HUES48 (cell line): Measurements from ENCODE around the gene PPP1R16B.
A peak's percentile ranks its signal among the peaks of the same experiment; 100 is the strongest.

Experiments
- H3K27ac ChIP-seq: one replicate; pipeline ENCODE4 v1.7.0; 2013; ENCODE audit warnings: low read depth, low read length, inconsistent platforms
- H3K27me3 ChIP-seq: 2 replicates; pipeline ENCODE4 v1.6.1; 2013; ENCODE audit warnings: mild to moderate bottlenecking, low read length; ENCODE audit not compliant: control insufficient read depth, insufficient read depth
- H3K36me3 ChIP-seq: 2 replicates; pipeline ENCODE4 v1.6.1; 2013; ENCODE audit warnings: low read length; ENCODE audit not compliant: control insufficient read depth, insufficient read depth
- H3K4me1 ChIP-seq: 2 replicates; pipeline ENCODE4 v1.6.1; 2013; ENCODE audit warnings: mild to moderate bottlenecking, low read length; ENCODE audit not compliant: control insufficient read depth, insufficient read depth
- H3K4me3 ChIP-seq: 2 replicates; pipeline ENCODE4 v1.5.1; 2013; ENCODE audit warnings: mild to moderate bottlenecking, low read depth, low read length
- H3K9ac ChIP-seq: 2 replicates; pipeline ENCODE4 v1.6.1; 2013; ENCODE audit warnings: mild to moderate bottlenecking, low read depth, low read length, moderate library complexity
- H3K9me3 ChIP-seq: 2 replicates; pipeline ENCODE4 v1.6.1; 2013; ENCODE audit warnings: low read length; ENCODE audit not compliant: control insufficient read depth, insufficient read depth

Gene PPP1R16B

GRCh38 chr20:38770970-38771369 is 34.5 kb upstream of the PPP1R16B start:
- Histone ChIP-seq H3K36me3 (peaks cover 76% of the 10 kb centered on the region), H3K9ac (no peak overlapping the region), H3K27ac (no peak overlapping the region), H3K4me3 (no peak overlapping the region), H3K27me3 (no peaks in the 10 kb centered on the region), H3K9me3 (0 out of 2 replicates have a peak, but pooled peaks cover 5% of the 10 kb centered on the region), H3K4me1 (no peaks in the 10 kb centered on the region; the same call in 1 of the 2 replicates)

- Histone ChIP-seq H3K4me3 (no peak overlapping the region), H3K4me1 (no peaks in the 10 kb centered on the region; the same call in 1 of the 2 replicates), H3K27ac (no peak overlapping the region), H3K9ac (no peak overlapping the region), H3K36me3 (peaks cover 70% of the 10 kb centered on the region), H3K9me3 (0 out of 2 replicates have a peak, but pooled peaks cover 5% of the 10 kb centered on the region), H3K27me3 (no peaks in the 10 kb centered on the region)
These were observed 33.9 kb upstream of the PPP1R16B start for GRCh38 chr20:38771621-38772020.

- no peak overlapping the region for H3K9ac ChIP-seq
- peaks cover 48% of the 10 kb centered on the region for H3K36me3 ChIP-seq
- no peaks in the 10 kb centered on the region for H3K27me3 ChIP-seq
- 0 out of 2 replicates have a peak, but pooled peaks cover 5% of the 10 kb centered on the region for H3K9me3 ChIP-seq
- no peak overlapping the region for H3K27ac ChIP-seq
- H3K4me1 ChIP-seq: peaks cover 8% of the 10 kb centered on the region
- no peak overlapping the region for H3K4me3 ChIP-seq
These were observed 31.3 kb upstream of the PPP1R16B start for GRCh38 chr20:38774167-38774566.

DNA sequence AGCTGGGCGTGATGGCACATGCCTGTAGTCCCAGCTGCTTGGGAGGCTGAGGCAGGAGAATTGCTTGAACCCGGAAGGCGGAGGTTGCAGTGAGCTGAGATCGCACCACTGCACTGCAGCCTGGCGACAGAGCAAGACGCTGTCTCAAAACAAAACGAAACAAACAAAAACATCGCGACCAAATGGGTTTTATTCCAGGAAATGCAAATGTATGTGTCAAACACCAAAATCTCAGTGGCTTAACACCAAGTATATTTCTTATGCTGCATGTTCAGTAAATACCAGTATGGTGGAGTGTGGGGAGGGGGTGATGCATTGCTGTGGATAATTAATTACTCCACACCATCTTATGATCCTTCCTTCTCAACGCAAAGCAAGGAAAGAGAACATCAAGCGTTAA is 29.1 kb upstream of the PPP1R16B start:
- peaks cover 32% of the 10 kb centered on the region for H3K36me3 ChIP-seq
- no peaks in the 10 kb centered on the region for H3K27me3 ChIP-seq
- H3K9ac ChIP-seq: no peak overlapping the region
- no peak overlapping the region for H3K27ac ChIP-seq
- no peak overlapping the region for H3K4me3 ChIP-seq
- peaks cover 25% of the 10 kb centered on the region for H3K4me1 ChIP-seq
- H3K9me3 ChIP-seq: 0 out of 2 replicates have a peak, but pooled peaks cover 5% of the 10 kb centered on the region

DNA sequence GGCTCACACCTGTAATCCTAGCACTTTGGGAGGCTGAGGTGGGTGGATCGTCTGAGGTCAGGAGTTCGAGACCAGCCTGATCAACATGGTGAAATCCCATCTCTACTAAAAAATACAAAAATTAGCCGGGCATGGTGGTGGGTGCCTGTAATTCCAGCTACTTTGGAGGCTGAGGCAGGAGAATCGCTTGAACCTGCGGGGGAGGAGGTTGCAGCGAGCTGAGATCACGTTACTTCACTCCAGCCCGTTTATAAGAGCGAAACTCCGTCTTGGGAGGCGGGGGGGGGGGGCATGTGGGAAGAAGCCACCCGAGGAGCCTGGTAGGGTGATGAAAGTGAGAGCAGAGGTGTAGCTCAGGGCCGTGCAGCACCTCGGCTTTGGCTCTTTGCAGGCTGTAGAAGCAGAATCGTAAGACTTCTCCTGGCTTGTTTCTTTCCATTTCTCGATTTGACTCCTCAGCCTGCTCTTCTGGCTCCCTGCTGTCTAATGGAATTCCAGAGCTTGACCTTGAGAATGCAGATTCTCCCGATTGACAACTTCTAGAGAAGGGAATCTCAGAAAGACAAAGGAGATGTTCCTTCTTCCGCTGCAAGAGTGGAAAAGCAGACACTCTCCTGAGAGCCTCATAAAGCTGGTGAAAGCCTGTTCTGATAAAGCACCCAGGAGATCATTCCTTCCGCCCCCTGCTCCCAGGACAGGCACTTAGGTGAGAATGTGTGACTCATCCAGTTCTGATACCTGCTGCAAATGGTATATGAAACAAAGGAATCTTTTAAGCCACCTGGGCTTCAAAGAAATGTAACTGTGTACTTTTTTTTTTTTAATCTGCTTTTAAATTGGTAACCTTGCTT is 26.0 kb upstream of the PPP1R16B start:
- H3K9ac ChIP-seq: peak overlapping the region; percentile 31
- peak overlapping the region; percentile 42 for H3K4me3 ChIP-seq
- peaks cover 27% of the 10 kb centered on the region for H3K4me1 ChIP-seq
- H3K27ac ChIP-seq: peak overlapping the region; percentile 91
- H3K9me3 ChIP-seq: no peaks in the 10 kb centered on the region
- H3K27me3 ChIP-seq: no peaks in the 10 kb centered on the region
- peaks cover 3% of the 10 kb centered on the region; the same call in 1 of the 2 replicates for H3K36me3 ChIP-seq

- Histone ChIP-seq H3K4me1 (peaks cover 27% of the 10 kb centered on the region), H3K27me3 (no peaks in the 10 kb centered on the region), H3K4me3 (no peak overlapping the region), H3K27ac (no peak overlapping the region), H3K9me3 (no peaks in the 10 kb centered on the region), H3K36me3 (no peaks in the 10 kb centered on the region), H3K9ac (no peak overlapping the region)
These were observed 23.2 kb upstream of the PPP1R16B start for GRCh38 chr20:38782275-38782674.

DNA sequence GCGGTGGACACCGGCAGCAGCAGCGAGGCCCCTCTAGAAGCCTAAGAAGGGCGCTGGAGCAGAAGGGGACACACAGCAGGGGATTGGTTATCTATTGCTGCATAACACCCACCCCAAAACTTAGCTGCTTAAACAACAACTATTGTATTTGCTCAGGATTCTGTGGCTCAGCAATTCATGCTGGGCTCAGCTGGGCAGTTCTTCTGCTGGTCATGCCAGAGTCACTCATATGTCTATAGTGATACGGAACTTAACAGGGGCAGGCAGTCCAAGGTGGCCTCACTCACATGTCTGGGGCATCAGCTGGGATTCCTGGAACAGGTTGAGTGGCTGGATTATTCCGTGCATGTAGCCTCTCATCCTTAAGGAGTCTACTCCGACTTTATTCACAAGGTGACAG is 17.6 kb upstream of the PPP1R16B start:
- no peaks in the 10 kb centered on the region for H3K9me3 ChIP-seq
- H3K36me3 ChIP-seq: no peaks in the 10 kb centered on the region
- H3K4me1 ChIP-seq: no peaks in the 10 kb centered on the region
- no peaks in the 10 kb centered on the region for H3K27me3 ChIP-seq
- no peak overlapping the region for H3K4me3 ChIP-seq
- no peak overlapping the region for H3K9ac ChIP-seq
- no peak overlapping the region for H3K27ac ChIP-seq

GRCh38 chr20:38789503-38790199 is 15.8 kb upstream of the PPP1R16B start:
- Histone ChIP-seq H3K4me3 (no peak overlapping the region), H3K36me3 (no peaks in the 10 kb centered on the region), H3K4me1 (no peaks in the 10 kb centered on the region), H3K9ac (no peak overlapping the region), H3K27ac (no peak overlapping the region), H3K9me3 (no peaks in the 10 kb centered on the region), H3K27me3 (no peaks in the 10 kb centered on the region)

DNA sequence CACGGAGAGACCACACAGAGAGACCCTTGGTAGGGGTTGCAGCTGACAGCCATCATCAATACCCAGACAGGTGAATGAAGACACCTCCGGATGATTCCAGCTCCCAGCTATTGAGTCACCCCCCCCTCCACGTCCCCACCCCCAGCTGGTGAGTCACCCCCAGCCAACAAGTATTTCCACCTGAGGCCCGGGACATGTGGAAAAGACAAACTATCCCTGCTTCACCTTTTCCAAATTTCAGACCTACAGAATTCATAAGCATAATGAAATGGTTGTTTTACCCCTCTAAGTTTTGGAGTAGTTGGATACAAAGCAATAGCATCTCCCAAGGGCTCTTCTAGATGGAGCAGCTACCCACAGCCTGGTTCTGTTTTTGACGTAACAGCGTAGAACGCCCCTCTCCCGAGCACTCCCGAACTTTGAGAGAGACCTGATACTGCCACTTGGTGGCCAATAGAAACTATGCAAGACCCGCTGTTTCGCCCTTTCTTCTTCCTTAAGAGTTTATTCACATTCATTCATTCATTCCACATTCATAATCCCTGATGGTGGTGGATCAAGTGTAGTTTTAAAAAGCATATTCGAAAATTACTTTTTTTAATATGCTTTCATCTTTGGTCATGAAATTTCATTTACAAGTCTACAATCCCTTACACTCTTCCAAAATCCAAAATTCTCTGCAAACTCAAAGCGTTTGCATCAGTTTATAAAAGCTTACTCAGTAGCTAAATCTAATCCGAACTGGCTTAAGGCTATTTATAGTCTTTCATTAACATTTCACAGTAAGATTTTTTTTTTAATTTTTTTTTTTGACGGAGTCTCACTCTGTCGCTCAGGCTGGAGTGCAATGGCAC is 15.1 kb upstream of the PPP1R16B start:
- Histone ChIP-seq H3K27me3 (no peaks in the 10 kb centered on the region), H3K9ac (no peak overlapping the region), H3K4me3 (no peak overlapping the region), H3K9me3 (no peaks in the 10 kb centered on the region), H3K4me1 (no peaks in the 10 kb centered on the region), H3K36me3 (no peaks in the 10 kb centered on the region), H3K27ac (no peak overlapping the region)

GRCh38 chr20:38791291-38791690 is 14.2 kb upstream of the PPP1R16B start:
- Histone ChIP-seq H3K4me3 (no peak overlapping the region), H3K36me3 (no peaks in the 10 kb centered on the region), H3K27ac (no peak overlapping the region), H3K9me3 (no peaks in the 10 kb centered on the region), H3K4me1 (no peaks in the 10 kb centered on the region), H3K9ac (no peak overlapping the region), H3K27me3 (no peaks in the 10 kb centered on the region)
